T-helper 1 cell treated with Interleukin-12 subunit alpha and Interleukin-12 subunit beta and Interleukin-4 antibody, amounts not matched to agents 30 ng/mL and 1 ng/mL, for 36 hours (primary cell): ENCODE measurements around the gene RIMS4. TPM values are rescaled to one million over a fixed set of nuclear protein-coding genes. Genes with fewer than 3 reads are reported as not detected.
"Not testable (repeated sequence)": the region's sequence is repeated elsewhere in the genome, so short reads cannot be mapped to it uniquely, and the experiment has no call there.

Experiments
- intact Hi-C: fragments of 100-400 bp; cut with micrococcal nuclease; formaldehyde crosslinking; loops from one replicate; pipeline ENCODE4 v1.15.1; 2024
- total RNA-seq: library from RNA; stranded (reverse); gene quantifications from 2 replicates; pipeline ENCODE4 v1.2.3, GENCODE V29; 2022

RIMS4 gene
- total RNA-seq, 1 donor from 2014 or later = not detected

- intact Hi-C loops = no loop called here
These were observed 44.5 kb downstream of the RIMS4 start for GRCh38 chr20:44765701-44766347.

GRCh38 chr20:44765091-44765490 is 45.3 kb downstream of the RIMS4 start:
- intact Hi-C loops = no loop called here

DNA sequence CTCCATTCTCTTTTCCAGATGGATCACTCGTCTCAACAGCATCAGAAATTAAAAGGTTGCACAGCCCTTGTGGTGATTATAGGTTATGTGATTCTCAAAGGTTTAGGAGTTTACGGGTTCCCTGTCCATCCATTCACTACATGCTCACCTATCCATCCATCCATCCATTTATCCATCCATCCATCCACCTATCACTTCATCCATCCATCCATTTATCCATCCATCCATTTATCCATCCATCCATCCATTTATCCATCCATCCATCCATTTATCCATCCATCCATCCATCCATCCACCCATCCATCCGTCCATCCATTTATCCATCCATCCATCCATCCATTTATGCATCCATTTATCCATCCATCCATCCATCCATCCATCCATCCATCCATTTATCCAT is 46.5 kb downstream of the RIMS4 start:
- intact Hi-C loops = not testable (repeated sequence)

- intact Hi-C loops = no loop called here
These were observed 47.7 kb downstream of the RIMS4 start for GRCh38 chr20:44762466-44763140.

GRCh38 chr20:44761423-44761822 is 48.9 kb downstream of the RIMS4 start:
- intact Hi-C loops = no loop called here

DNA sequence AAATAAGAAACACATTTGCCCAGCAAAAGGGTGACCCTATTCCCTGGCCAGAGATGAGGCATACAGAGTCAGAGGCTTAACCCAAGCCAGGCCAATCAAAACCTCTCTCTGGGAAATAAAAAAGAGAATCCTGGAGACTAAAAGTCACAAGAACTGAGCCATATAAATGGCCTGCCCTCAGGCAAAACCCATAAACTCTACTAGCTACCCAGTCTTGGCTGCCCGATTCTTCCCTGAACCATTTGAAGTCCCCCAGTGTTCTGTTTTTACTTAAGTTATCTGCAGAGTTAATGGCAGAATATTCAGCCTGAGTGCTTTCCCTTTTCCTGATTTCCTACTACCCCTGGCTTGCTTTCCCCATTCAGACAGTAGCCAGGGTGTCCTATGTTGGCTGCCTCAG is 50.8 kb downstream of the RIMS4 start:
- intact Hi-C loops = no loop called here

DNA sequence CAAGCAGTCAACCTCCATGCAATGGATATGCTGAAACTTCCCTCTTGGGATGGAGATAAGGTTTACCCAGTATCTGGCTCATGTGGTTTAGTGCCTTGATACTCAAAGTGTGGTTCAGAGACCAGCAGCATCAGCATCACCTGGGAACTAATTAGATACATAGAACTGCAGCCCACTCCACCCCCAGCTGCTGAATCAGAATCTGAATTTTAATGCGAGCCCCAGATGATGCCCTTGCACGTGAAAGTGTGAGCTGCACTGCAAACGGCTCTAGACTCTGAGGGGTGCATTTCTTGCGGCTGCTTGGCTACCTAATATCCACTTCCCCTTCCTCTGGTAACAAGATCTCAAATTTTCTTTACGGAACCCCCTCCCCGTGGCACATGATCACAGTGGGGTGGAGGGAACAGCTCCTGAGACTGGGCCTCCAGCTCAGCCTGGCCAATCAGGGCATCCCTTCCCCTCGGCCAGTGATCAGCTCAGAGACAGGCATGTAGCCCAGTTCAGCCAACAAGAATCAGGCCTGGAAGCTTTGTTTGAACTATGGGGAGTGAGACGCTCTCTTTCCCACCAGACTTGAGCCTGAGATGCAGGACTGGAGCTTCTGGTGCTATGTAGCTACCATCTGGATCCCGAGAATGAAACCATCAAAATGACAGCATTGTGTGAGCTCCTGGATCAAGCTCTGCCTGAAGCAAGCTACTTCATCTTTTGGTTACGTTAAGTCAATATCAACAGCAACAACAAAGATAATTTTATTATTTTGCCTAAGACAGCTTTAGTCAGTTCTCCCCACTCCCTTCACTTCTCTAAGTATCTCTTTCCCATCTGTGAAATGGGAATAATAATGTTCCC is 51.9 kb downstream of the RIMS4 start:
- intact Hi-C loops = no loop called here

DNA sequence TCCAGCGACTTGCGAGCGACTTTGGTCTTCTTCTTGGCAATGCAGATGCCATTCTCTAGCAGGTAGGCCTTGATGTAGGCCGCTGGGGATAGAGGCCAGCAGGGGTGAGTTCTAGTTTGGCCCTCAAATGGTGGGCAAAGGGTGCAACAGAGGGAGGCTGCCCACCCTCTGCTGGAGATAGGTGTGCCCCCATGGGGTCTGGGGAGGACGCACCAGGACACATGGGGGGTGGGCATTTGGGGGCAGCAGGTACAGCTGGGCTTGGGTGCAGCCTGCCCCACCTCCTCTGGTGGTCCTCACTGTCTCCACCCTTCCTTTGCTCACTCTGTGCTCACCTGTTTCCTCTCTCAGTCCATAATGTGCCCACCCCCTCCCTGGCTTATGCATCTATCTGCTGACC is 53.4 kb downstream of the RIMS4 start:
- intact Hi-C loops = no loop called here

DNA sequence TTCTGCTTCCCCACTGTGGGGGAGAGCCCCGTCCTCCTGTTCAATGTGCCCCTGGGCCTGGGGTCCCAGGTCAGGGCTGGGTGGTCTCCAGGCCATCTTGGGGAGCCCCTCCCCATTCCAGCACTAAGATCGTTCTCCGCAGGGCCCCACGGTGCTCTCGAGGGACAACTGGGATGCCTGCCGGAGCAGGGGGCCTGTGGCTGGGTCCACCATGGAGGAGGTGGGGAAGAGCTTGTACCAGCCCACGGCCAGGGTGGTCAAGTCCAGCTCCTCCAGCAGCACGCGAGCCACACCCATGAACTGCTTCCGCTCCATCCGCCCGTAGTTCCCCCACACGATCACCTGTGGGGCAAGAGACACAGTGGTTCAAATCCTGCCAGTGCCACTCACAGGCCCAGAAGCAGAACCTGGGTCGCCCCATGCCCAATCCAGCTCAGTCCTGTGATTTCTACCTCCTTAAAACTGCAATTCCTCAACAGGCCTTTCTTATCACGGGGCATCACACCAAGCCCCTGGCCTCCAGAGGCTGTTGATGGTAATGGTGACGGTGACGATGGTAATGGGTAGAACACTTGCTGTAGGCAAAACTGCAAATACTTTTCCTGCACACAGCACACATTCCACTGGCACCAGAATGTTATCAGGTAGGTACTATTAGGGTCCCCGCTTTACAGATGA is 54.2 kb downstream of the RIMS4 start:
- intact Hi-C loops = no loop called here

DNA sequence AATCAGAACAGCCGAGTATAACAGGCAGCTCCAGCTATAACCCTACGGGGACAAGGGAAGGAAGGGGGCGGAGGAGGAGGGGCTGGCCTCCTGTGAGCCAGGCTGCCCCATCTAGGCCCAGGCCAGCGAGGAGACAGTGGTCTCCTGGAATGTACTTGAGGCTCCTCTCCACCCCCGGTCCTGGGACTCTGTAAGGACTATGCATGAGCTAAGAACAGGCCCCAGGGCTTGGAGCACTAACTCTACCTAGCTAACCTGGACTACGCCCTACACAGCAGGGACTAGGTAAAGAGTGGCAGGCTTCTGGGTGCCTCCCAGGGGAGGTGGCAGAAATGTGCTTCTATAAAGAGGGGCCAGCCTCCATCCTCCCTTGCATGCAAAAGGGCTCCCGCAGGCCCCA is 55.8 kb downstream of the RIMS4 start:
- intact Hi-C loops = no loop called here

GRCh38 chr20:44752099-44752931 is 58.0 kb downstream of the RIMS4 start:
- intact Hi-C loops = no loop called here

- intact Hi-C loops = no loop called here
These were observed 60.1 kb downstream of the RIMS4 start for GRCh38 chr20:44750081-44750805.

DNA sequence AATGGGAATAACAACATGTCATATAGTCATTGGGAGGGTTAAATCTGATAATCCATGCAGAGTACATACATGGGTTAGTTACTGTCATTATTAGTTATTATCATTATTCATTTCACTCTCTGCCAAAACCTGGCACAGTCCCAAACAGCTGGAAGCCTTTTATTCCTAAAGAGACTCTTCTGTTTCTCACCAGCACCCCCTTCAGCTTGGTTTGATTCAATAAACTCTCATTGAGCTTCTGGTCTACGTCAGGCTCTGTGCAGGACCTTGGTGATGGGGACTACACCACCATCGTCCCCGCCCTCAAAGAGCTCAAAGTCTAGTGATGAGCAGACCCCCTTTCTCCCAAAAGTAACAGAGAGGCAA is 62.4 kb downstream of the RIMS4 start:
- intact Hi-C loops = no loop called here

DNA sequence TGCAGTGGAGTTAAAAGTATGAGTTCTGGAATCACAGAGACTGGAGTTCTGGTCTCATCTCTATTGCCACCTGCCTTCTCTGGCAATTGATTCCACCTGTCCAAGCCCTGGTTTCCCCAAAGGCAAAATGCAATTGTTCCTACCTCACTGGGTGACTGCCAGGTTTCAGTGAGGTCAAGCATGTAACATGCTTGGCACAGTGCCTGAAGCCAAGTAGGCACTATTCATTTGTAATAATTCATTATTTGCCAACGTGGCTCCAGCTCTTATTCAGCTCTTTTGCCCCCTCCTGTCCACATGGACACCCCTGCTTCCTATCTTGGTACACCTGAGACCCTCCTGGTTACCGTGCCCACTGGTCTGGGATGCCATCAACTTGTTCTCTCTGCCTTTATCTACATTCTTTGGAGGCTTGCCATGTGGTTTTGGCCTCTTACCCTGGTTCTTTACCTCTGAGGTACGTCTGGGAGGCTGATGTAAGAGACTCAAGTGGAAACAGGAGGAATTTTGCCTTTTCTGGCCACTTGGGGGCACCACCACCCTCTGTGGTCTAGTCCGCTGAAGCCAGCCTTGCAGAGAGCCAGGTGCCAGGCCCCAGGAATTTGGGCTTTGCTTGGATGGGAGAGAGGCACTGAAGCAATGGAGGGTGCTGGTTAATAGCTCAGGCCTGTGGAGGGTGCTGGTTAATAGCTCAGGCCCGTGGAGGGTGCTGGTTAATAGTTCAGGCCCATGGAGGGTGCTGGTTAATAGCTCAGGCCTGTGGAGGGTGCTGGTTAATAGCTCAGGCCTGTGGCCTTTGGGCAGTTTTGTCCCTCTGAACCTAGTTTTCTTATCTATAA is 63.0 kb downstream of the RIMS4 start:
- intact Hi-C loops = loop anchor here (1.0 kb wide), 1 partner anchor 120 kb away; no protein-coding TSS in a partner anchor

DNA sequence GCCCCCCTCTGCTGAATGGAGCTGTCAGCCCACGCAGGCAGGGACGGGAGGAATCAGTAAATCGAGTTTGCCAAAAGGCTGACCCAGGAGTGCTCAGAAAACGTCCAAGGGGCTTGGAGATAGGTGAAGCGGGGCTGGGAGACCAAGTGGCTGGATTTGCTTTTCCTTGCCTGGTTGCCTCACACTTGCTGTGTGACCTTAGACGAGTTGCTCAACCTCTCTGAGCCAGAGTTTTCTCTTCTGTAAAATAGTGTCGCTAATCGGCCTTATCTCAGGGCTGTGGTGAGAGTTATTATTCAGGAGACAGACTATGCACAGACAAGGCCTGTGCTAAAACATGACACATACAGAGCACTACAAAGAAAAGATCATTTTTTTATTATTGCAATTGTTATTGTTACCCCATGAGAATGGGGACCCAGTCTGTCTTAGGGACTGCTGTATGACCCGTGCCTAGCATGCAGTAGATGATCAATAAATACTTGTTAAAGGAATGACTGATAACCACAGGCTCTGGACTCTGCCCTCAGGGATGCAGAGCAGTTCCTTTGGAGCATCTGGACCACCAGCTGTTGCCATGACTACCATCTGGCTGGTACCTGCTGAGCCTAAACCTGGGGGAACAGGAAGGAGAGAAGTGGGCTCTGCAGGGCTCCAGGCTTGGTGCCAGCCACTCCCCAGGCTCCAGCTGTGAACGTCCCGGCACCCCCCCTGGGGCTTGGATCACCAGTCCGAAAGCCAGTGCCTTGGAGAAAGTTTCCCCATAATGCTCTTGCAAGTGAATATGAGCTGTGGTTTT is 63.8 kb downstream of the RIMS4 start:
- intact Hi-C loops = loop anchor here (1.0 kb wide), 1 partner anchor 121 kb away; no protein-coding TSS in a partner anchor

DNA sequence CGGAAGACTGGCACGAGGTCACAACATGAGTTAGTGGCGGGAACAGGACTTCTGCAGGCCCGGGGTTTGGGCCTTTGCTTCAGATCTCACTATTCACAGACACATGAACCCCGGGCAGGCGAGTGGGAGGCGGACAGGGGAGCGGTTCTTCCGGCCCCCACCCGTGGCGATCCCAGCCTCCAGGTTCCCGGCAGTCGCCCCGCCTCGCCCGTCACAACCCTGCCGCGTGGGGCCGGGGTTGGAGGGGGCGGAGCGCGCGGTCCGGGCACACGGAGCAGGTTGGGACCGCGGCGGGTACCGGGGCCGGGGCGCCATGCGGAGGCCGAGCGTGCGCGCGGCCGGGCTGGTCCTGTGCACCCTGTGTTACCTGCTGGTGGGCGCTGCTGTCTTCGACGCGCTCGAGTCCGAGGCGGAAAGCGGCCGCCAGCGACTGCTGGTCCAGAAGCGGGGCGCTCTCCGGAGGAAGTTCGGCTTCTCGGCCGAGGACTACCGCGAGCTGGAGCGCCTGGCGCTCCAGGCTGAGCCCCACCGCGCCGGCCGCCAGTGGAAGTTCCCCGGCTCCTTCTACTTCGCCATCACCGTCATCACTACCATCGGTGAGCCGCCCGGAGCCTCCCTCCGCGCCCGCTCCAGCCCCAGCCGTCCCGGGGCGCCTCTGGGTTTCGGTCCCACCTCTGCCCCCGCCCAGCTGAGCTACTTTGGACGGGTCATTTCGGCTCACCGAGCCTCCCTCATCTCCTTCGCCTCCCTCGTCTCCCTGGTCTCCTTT is 64.6 kb downstream of the RIMS4 start, which contains the start of gene KCNK15:
TSS of gene KCNK15 (plus strand) at position 268 of the 769 bp plus-strand sequence. CDS start at position 314, 46 bp downstream.
- intact Hi-C loops = no loop called here

DNA sequence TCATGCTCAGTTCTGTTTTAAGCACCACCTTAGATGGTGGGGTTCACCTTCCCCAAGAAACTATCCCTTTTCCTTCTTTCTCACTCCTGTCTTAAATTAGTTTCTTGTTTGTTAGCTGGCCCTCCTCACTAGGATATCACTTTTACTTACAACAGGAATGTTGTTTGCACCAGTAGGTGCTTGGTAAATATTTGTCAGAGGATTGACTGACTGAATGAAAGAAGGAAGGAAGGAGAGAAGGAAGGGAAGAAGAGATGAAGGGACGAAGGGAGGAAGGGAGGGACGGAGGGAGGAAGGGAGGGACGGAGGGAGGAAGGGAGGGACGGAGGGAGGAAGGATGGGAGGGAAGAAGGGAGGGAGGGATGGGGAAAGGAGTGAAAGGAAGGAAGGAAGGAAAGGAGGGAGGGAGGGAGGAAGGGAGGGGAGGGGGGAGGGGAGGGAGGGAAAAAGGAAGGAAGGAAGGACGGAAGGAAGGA is 65.2 kb downstream of the RIMS4 start:
- intact Hi-C loops = no loop called here
